ENCODE data around the gene IFI27L1.

The IFI27L1 gene

GRCh38 chr14:94117856-94118255 is 36.7 kb downstream of the IFI27L1 start:
- Histone ChIP-seq H3K36me3 (replicated peaks; ENCODE audit: insufficient read depth, low read length) (no peaks in the 10 kb centered on the region), H3K4me2 (ENCODE audit: low read depth, low read length) (no peak overlapping the region), H3K9me3 (replicated peaks; ENCODE audit: insufficient read depth, low read length) (no peaks in the 10 kb centered on the region), H3F3A (ENCODE audit: insufficient read depth, low read length) (no peaks in the 10 kb centered on the region), H3K9ac (ENCODE audit: low read length) (no peak overlapping the region), H3K27me3 (replicated peaks; ENCODE audit: insufficient read depth, low read length) (no peaks in the 10 kb centered on the region), H4K20me1 (ENCODE audit: insufficient read depth, low read length) (no peaks in the 10 kb centered on the region), H3K9me2 (replicated peaks; ENCODE audit: insufficient read depth, low read length) (no peaks in the 10 kb centered on the region), H3K79me2 (ENCODE audit: low read length) (no peaks in the 10 kb centered on the region), H2AFZ (ENCODE audit: low read length) (no peak overlapping the region), H3K4me3 (ENCODE audit: low read length) (no peak overlapping the region), H3K27ac (ENCODE audit: low read length) (no peak overlapping the region), H3K4me1 (ENCODE audit: low read length) (no peaks in the 10 kb centered on the region)
- no peak for DNase-seq
- TF ChIP-seq EZH2 (optimal IDR thresholded peaks at IDR 0.05; ENCODE audit: low read depth, low read length), result no peak
- TF ChIP-seq EZH2phosphoT487 (IDR thresholded peaks at IDR 0.05; ENCODE audit: low read length), result no peak
- TF ChIP-seq CTCF (IDR thresholded peaks at IDR 0.05; ENCODE audit: low read length), result no peak

DNA sequence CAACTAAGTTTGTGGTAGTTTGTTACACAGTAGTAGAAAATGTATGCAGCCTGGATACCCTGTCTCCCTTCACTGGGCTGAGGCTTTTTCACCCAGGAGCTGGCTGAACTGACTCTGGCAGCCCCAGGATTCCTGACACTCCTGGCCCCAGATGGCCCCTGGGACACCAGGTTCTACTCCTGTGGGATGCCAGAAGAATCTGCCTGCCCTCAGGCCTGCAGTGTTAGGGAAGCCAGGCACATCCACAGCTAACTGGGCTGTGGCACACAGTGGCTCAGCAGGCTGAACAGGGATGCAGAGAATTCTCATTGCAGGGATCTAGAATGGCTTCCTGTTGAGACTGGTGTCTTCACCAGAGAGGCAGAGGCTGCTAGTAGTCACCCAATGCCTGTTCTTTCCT is 38.0 kb downstream of the IFI27L1 start:
- Histone ChIP-seq H3K27ac (ENCODE audit: low read length) (no peak overlapping the region), H2AFZ (ENCODE audit: low read length) (no peak overlapping the region), H3K9me3 (replicated peaks; ENCODE audit: insufficient read depth, low read length) (no peaks in the 10 kb centered on the region), H3K9me2 (replicated peaks; ENCODE audit: insufficient read depth, low read length) (no peaks in the 10 kb centered on the region), H3K4me1 (ENCODE audit: low read length) (no peaks in the 10 kb centered on the region), H3K79me2 (ENCODE audit: low read length) (no peaks in the 10 kb centered on the region), H3K27me3 (replicated peaks; ENCODE audit: insufficient read depth, low read length) (no peaks in the 10 kb centered on the region), H3K9ac (ENCODE audit: low read length) (no peak overlapping the region), H4K20me1 (ENCODE audit: insufficient read depth, low read length) (no peaks in the 10 kb centered on the region), H3K4me3 (ENCODE audit: low read length) (no peak overlapping the region), H3K36me3 (replicated peaks; ENCODE audit: insufficient read depth, low read length) (no peaks in the 10 kb centered on the region), H3K4me2 (ENCODE audit: low read depth, low read length) (no peak overlapping the region), H3F3A (ENCODE audit: insufficient read depth, low read length) (no peaks in the 10 kb centered on the region)
- DNase-seq, result no peak
- TF ChIP-seq CTCF (IDR thresholded peaks at IDR 0.05; ENCODE audit: low read length) (no peak), EZH2 (optimal IDR thresholded peaks at IDR 0.05; ENCODE audit: low read depth, low read length) (no peak), EZH2phosphoT487 (IDR thresholded peaks at IDR 0.05; ENCODE audit: low read length) (no peak)

DNA sequence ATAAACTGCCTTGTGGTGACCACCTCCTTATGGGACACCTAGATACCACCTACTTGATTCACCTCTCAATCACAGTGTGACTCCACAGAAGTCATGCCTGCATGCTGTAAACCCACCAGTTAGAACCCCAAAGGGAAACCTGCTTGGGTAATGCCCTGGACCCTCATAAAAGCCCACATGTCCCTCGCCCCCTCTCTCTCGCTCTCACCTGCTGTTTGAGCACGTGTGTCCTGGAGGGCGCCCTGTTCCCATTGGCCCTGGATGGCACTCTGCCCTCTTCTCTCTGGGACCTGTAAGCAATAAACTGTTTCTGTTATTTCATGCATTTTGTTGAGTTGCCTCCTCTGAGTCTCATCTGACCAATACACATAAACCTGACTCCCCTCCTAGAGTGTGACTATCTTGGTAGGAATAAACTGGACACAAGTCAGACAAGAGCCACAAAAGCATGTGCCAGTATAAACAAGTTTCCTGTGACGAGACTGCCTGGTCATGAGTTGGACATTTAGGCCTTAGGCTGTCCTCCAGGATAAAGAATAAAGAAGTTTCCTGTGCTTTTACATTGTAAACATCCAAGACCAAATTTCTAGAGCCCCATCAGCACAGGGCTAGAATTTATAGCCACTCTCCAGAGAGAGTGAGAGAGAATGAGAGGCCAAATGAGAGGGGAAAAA is 39.7 kb downstream of the IFI27L1 start:
- Histone ChIP-seq H3K9me2 (replicated peaks; ENCODE audit: insufficient read depth, low read length) (no peaks in the 10 kb centered on the region), H3K27me3 (replicated peaks; ENCODE audit: insufficient read depth, low read length) (no peaks in the 10 kb centered on the region), H3K27ac (ENCODE audit: low read length) (no peak overlapping the region), H4K20me1 (ENCODE audit: insufficient read depth, low read length) (no peaks in the 10 kb centered on the region), H3K9ac (ENCODE audit: low read length) (no peak overlapping the region), H3K4me2 (ENCODE audit: low read depth, low read length) (no peak overlapping the region), H3K36me3 (replicated peaks; ENCODE audit: insufficient read depth, low read length) (no peaks in the 10 kb centered on the region), H3K4me1 (ENCODE audit: low read length) (no peaks in the 10 kb centered on the region), H3F3A (ENCODE audit: insufficient read depth, low read length) (no peaks in the 10 kb centered on the region), H3K4me3 (ENCODE audit: low read length) (no peak overlapping the region), H3K79me2 (ENCODE audit: low read length) (no peaks in the 10 kb centered on the region), H3K9me3 (replicated peaks; ENCODE audit: insufficient read depth, low read length) (no peaks in the 10 kb centered on the region), H2AFZ (ENCODE audit: low read length) (no peak overlapping the region)
- TF ChIP-seq EZH2phosphoT487 (IDR thresholded peaks at IDR 0.05; ENCODE audit: low read length), result no peak
- TF ChIP-seq CTCF (IDR thresholded peaks at IDR 0.05; ENCODE audit: low read length), result no peak
- TF ChIP-seq EZH2 (optimal IDR thresholded peaks at IDR 0.05; ENCODE audit: low read depth, low read length), result no peak
- DNase-seq, result no peak

Measured in MM.1S (cell line).